Stimulated activated CD8-positive, alpha-beta memory T cell treated with anti-CD3 and anti-CD28 coated beads, Interleukin-7, amount 100 ng/mL, for 4 hours (primary cell): ENCODE data around the gene MGAT5.

Experiments
- DNase-seq, 2 donors: peaks; one replicate each; pipeline ENCODE4 v3.0.0-alpha.2; 2020; ENCODE audit warnings: low read depth in 2 of 2

The MGAT5 gene

GRCh38 chr2:134501476-134502091, 247.7 kb downstream of the MGAT5 start:
- DNase-seq: no peak

GRCh38 chr2:134502104-134502503, 248.2 kb downstream of the MGAT5 start:
- DNase-seq: no peak
